GM18520 (cell line): ENCODE measurements around the gene TTC9.

ENCODE experiments used
- ATAC-seq: cut with Tn5 transposase; IDR thresholded peaks from one replicate; pipeline ENCODE4 v1.9.1; 2021; ENCODE audit not compliant: unreplicated experiment

The TTC9 gene

DNA sequence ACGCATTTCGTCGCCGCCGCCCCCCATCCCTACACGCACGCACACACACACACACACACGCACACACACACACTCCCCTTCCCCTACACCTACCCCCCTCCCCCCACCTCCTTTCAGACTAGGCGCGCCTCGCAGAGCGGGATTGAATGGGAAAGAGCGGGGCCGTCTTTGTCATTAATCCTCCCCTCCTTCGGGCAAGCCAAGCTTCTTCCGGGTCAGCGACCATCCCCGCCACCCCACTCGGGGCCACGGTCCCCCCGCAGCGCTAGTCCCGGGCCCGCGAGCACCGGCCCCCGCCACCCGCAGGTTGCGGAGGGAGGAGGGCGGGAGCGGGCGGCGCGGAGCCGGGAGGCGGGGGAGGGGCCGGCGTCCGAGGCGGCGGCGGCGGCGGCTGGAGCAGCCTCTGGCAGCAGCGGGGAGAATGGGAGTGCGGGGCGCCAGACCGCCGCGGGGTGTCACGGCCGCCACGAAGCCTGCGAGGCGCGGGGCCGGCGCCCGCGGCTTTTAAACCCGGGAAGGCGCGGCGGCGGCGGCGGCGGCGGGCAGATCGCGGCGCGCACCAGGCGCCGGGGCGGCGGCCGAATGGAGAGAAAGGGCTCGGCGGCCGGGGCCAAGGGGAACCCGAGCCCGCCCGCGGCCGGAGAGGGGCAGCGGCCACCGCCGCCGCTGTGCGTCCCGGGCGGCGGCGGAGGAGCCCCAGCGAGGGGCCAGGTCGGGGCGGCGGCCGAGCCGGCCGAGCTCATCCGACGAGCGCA is at the start of gene TTC9:
Gene TTC9, plus strand, starts transcription at position 369 of the 755 bp plus-strand sequence. Its CDS starts 214 bp downstream, at position 583.
- no peak for ATAC-seq

DNA sequence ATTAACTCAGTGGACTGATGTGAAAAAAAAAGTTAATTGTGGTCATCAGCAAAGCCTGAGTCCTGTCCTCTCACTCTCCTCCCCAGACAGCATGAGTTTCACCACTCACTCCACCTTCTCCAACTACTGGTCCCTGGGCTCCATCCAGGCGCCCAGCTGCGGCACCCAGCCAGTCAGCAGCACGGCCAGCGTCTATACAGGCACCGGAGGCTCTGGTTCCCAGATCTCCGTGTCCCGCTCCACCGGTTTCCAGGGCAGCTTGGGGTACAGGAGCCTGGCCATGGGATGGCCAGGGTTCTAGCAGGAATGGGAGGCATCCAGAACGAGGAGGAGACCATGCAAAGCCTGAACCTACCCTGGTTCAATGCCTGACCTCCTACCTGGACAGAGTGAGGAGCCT is 47.3 kb upstream of the TTC9 start:
- no peak for ATAC-seq

DNA sequence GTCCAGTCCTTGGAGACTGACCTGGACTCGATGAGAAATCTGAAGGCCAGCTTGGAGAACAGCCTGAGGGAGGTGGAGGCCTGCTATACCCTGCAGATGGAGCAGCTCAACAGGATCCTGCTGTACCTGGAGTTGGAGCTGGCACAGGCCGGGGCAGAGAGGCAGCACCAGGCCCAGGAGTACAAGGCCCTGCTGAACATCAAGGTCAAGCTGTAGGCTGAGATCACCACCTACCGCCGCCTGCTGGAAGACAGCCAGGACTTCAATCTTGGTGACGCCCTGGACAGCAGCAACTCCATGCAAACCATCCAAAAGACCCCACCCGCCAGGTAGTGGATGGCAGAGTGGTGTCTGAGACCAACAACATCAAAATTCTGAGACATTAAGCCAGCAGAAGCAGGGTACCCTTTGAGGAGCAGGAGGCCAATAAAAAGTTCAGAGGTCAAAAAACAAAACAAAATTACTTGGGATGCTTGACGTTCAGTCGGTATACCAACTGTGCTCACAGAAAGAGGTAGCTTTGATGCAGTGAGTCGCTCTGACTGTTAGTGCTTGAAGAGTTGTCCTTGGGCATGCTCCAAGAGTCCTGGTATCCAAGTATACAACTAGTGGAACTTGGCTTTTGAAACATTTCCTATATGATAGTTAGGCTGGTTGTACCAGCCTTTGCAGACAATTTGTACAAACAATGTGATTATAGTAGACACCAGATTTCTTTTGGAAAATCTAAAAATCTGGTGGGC is 46.1 kb upstream of the TTC9 start:
- no peak for ATAC-seq

DNA sequence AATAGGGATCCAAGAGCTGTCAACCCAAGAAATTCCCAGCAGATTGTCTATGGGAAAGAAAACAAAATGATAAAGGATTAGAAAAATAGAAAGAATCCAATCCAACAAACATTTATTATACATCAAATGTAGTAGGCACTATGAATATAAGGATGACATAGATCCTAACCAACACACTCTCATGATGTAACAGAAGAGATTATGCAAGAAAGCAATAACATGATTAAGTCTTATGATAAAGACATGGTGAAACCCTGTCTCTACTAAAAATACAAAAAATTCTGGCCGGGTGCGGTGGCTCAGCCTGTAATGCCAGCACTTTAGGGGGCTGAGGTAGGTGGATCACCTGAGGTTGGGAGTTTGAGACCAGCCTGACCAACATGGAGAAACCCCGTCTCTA is 44.0 kb upstream of the TTC9 start:
- ATAC-seq = no peak

DNA sequence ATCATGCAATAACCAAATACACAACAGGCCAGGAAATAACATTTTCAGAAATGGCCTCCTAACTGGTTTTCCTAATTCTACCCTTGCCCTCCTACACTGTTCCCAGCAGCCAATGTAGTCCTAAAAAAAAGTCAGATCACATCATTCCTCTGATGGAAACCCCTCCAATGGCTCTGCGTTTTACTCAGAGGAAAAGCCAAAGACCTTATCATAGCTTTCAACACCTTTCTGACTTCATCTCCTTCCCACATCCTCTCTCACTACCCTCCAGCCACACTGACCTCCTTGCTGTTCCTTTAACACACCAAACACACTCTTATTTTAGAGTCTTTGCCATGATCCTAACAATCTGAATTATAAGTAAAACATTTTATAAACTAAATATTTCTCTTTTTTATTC is 42.4 kb upstream of the TTC9 start:
- no peak for ATAC-seq

DNA sequence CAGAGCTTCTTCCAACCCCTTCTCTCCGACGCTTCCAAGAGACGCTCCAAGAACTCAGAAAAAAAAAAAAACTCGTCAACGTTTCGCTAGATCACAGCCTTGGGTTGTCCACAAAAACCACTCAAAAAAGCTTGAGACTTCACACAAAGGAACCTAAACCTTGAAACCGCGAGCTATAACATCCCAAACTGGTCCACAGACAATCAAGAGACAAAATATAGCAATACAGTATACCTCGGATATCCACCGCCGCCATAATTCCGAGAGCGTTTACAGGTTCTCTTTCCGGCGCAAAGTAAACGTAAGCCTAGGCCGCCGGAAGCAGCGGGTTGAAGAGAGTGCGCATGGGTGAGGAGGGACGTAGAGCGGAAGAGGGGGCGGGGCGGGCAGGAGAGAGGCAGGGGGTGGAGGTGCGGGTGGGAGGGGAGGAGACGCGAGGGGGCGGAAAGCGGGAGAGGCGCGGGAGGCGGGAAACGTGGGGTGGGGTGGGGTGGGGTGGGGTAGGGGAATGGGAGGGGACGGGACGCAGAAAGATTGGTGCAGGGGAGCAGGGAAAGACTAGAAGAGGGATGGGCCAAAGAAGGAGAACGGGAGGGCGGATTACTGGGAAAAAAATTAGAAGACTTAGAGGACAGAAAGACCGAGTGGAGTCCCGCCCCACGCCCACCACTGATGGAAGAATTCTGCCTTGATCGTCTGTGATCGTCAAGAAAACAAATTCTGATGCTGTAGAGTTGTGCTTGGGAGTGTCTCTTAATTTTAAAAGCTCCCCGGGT is 41.1 kb upstream of the TTC9 start, which contains the start of gene MED6:
Gene MED6, minus strand, starts transcription at position 274 of the 776 bp plus-strand sequence. Its CDS starts 18 bp downstream, at position 256.
- ATAC-seq = peak; percentile 73

DNA sequence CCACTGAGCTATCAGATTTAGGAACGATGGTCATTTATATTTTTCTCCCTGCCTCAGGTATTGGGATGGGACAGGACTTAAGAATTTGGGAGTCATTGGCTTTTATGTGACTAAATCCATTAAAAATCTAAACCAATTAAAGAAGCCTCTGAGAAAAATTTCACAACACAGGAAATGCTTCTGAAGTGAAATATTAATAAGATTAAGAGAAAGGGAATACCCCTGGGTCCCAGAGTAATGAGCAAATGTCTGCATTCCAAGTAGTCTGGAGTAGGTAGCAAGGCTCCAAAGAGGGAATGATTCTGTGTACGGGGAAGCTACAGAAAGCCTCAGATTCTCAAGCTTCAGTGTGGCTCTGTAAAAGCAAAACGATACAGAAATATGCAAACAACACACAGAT is 40.6 kb upstream of the TTC9 start:
- ATAC-seq = no peak

DNA sequence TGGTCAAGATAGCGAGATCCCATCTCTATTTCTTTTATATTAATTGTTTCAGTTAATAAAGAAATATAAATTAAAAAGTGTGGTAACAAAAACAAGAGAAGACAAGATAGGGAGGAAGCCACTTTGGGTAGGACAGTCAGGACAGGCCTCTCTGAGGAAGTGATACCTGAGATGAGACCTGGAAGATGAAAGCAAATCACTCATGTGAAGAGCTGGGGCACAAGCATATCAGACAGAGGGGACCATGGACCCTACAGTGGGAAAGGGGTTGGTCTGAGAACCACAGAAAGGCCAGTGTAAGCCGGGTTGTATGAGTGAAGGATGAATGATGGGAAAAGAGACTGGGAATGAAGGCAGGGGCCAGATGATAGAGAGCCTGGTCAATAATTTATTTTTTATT is 39.5 kb upstream of the TTC9 start:
- no peak for ATAC-seq

DNA sequence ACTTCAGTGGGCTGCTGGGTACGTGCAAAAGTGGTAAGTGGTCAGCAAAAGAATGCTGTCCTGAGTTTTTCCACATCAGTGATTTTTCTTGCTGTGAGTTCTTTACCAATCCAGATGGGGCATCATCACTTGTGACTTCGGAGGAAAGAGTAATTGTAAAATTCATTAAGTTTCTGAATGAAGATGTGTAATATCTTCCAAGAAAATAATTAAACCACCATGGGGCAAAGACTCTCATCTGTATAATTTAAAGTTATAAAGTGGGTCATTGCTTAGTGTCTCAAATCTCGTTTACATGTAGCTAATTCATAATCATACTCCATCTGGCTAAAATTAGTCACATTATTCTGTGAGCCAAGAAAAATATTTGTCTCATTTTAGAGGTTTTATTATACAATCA is 30.5 kb upstream of the TTC9 start:
- no peak for ATAC-seq

DNA sequence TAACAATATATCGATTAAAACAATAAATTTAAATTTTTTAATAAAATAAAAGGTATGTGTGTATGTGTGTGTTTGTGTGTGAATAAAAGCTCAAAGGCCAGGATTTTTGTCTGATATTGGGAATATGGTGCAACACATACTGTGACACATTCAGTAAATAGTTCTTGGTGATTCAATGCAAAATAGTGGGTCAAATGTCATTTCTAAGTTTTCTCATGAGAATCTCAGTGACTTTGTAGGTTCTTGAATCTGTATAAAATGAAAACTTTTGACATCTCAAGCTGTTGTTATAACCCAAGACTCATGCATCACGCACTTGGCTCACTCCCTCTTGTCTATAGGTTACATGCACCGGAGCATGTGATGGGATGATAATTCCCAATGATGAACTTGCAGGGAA is 25.1 kb upstream of the TTC9 start:
- ATAC-seq = no peak

DNA sequence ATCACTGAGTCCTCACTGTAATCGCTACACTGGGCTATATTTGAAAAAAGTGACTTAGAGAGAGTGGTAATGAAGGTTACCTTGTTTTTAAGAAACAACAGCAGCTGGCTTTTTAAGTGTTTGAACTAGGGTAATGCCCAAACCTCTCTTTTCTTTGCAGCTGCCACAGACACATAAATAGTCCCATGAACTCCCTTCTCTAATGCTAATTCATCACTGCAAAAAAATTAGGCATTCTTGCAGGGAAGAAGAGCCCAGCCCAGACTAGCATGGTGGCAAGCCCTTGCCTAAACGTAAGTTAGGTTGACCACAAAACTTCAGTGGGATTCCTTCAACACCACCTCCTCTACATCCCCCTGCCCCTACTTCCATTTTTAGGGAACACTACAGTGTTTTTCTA is 23.4 kb upstream of the TTC9 start:
- no peak for ATAC-seq

DNA sequence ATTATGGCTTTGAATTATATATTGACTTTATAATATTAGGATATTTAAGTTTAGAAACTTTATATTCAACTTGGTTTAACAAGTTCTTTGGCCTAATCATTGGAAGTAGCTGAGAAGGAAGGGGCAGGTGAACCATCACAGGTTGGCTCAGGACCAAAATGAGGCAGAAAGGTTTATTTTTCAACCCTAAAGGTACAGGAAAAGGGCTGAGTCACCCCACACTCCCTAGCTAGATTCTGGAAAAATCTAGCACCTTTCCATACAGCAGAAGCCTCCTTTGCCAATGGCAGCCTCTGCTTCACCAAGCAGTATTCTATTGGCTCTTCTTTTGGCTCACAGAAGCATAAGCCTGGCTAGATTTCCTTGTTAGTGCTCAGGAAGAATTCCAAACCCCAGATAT is 22.0 kb upstream of the TTC9 start:
- no peak for ATAC-seq

DNA sequence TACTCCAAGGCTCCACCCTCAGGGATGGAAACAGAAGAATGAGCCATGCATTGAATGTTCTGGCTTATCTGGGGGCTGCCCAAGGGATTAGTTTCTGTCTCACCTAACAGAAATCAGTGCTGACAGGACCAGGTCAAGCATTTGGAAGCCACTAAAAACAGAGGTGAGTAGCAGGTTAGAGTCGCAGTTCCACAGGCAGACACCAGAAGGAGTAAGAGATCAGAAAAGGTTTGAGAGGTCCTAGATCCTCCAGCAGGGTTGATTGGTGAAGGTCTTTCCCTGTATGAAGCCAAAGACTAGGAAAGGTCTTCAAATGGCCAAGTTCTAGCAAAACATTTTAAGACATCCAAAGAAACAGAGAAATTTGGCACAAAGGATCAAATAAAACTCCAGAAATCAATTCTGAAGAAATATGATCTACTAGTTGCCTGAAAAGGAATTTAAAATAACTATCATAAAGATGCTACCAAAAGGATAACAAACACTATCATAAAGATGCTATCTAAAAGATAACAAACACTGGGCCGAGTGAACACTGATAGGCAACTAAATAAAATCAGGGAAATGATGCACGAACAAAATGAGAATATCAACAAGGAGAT is 19.5 kb upstream of the TTC9 start:
- ATAC-seq = no peak

DNA sequence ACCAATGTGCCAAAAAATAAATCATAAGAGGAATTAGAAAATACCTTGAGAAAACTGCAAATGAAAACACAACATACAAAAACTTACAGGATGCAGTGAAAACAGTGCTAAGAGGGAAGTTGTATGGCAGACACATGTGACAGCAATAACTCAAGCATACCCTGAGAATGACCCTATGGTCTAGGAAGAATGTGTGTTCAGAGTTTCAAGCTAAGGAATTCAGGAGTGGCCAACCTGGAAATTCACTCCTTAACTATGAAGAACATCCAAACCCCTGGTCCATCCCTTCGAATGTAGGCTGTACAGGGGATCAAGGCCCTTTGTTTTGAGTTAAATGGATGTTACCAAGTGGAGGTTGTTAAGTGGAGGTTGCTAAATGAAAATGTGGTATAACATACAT is 16.7 kb upstream of the TTC9 start:
- no peak for ATAC-seq

DNA sequence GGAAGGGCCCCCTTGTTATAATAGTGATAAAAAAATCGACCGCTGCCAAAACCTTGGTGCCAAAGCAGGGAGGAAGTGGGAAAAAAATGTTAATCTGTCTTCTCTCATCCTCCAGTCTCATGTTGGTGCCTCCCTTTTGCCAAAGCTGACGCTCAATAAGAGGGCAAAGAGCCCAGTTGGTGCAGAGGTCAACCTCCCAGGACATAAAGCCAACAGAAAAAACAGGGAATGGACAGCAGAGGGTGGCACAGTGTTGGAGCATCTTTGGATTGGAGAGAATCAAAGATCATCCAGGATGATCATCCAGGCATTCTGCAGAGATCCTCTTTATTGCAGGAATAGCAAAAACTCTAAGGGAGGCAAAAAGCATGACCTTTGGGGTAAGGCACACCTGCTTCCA is 9.8 kb upstream of the TTC9 start:
- no peak for ATAC-seq

DNA sequence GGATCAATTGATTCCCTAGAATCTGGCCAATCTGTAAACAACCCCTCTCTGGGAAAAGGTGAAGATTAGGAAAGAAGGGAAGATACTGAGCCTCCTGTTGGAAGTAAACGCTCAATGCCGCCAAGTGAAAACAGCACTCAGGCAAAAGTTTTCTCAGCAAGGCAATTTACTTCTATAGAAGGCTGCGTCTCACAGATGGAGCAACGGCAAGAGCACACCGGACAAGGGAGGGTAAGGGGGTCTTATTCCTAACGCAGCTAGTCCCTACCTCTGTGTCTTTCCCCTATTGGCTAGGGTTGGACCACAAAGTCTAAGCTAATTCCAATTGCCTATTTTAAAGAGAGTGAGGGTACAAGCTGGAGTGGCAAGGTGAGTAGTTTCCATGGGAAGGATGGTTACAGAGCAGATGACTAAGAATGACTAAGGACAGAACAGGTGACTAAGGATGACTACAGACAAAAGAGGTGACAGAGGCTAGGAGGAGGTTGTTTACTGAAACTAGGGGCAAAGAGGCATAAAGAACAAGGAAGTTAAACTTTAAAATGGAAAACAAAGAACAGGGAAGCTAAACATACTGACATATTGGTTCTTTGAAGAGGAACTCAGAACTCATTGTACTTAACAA is 5.6 kb upstream of the TTC9 start:
- no peak for ATAC-seq

DNA sequence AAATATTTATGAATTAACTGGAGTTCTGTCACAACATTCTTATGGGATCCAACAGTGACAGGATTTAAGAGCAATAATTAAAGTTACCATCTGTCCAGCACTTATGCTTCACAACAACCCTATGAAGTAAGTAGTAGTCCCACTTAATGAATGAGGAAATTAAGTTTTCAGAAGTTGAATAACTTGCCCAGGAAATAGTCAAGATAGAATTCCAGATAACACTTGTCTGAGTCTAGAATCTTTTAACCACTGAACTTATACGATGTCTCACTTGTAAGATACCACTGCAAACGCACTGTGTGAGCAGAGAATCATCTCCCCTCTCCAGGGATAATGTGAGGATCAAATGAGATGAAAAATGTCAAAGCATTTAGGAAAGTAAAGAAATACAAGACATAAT is 3.3 kb upstream of the TTC9 start:
- no peak for ATAC-seq

DNA sequence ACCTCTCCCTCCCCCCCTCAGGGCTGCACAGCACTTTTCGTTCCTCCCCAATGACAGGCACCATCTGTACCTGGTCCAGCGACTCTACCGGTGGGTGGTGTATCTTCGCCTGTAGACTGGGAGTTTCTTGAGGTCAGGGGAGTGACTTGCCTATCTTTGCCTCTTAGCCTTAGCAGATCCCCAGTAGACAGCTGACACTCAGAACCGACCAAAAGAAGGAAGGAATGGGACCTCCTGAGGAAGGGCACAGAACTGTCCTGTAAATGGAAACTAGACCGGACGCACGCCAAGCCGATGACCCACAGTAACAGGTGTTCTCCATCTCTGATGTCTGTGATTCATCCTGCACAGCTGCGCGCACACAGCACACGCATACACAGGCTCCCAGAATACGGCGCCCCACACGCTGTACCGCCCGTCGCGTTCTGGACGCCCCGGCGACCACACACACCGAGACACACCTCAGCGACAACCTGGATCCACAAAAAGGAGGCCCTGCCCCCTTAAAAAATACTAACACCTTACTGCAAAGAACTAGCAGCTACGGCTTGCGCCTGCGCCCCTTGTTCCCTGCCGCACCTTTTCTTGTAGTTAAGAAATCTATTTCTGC is 673 bp upstream of the TTC9 start:
- ATAC-seq = peak; percentile 56

DNA sequence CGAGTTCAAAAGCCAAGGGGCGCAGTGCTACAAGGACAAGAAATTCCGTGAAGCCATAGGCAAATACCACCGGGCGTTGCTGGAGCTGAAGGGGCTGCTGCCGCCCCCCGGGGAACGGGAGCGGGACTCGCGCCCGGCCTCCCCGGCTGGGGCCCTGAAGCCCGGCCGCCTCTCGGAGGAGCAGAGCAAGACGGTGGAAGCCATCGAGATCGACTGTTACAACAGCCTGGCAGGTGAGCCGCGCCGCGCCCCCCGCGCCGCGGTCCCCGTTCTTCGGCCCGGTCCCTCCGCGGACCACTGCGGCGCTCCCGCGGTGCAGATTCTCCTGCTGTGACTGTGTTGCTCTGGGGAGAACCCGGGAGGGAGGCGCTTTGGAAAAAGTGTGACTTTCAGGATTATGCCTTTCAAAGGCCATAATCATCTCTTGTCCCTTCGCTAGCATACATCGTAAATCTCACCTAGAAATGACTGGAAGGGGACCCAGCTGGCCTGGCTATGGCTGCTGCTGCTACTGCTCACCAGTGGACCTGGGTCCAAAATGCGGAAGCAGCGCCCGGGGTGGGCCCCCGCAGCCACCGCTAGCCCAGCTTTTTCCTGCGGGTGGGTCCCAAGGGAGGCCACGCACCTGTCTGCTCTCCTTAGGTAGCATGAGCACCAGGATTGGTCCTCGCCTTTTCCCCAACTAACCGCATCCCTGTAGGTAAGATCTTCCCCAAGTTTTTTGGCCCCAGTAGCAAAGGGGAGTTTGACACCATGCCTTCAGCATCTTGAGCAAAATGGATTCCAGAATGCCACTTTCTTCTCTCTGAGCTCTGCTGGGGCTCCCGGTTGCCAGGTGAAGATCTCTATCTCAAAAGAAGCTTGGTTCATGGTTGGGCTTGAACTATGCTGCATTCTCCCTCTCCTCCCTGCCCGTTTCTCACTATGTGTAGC is 853 bp downstream of the TTC9 start:
- ATAC-seq = no peak
